OCI-LY3 (cell line): Measurements from ENCODE around the gene EMX1.

Source experiments
- H2AFZ ChIP-seq: fragments of 200-600, 300-600 bp; shearing (Covaris generic); 2 replicates; pipeline ENCODE4 v1.6.0; 2014; ENCODE audit warnings: antibody characterized with exemption, low read depth, low read length
- H3K27ac ChIP-seq: fragments of 200-600, 300-600 bp; sonication (generic); 2 replicates; pipeline ENCODE4 v1.5.1; 2014; ENCODE audit warnings: mild to moderate bottlenecking, low read length, moderate library complexity, mixed read lengths
- H3K27me3 ChIP-seq: fragments of 200-600, 300-600 bp; sonication (generic); 2 replicates; pipeline ENCODE4 v1.6.1; 2014; ENCODE audit warnings: low read depth, low read length, mixed read lengths
- H3K36me3 ChIP-seq: fragments of 200-600, 300-600 bp; sonication (generic); replicated peaks from 2 replicates; pipeline ENCODE3; 2014; ENCODE audit warnings: low read depth, low read length, mixed read lengths
- H3K4me1 ChIP-seq: fragments of 300-600, 200-600 bp; sonication (generic); 2 replicates; pipeline ENCODE4 v1.6.1; 2014; ENCODE audit warnings: low read length, mixed read lengths
- H3K4me2 ChIP-seq: fragments of 200-600, 300-600 bp; sonication (generic); 2 replicates; pipeline ENCODE4 v1.6.1; 2014; ENCODE audit warnings: low read length, mixed read lengths
- H3K4me3 ChIP-seq: fragments of 300-600, 200-600 bp; sonication (generic); 2 replicates; pipeline ENCODE4 v1.5.1; 2014; ENCODE audit warnings: antibody characterized with exemption, mild to moderate bottlenecking, low read length, moderate library complexity
- H3K79me2 ChIP-seq: fragments of 300-600, 200-600 bp; shearing (Covaris generic); 2 replicates; pipeline ENCODE4 v1.6.1; 2014; ENCODE audit warnings: mild to moderate bottlenecking, low read length, mixed read lengths
- H3K9ac ChIP-seq: fragments of 300-600, 200-600 bp; shearing (Covaris generic); 2 replicates; pipeline ENCODE4 v1.6.0; 2014; ENCODE audit warnings: mild to moderate bottlenecking, low read length, moderate library complexity
- H3K9me3 ChIP-seq: fragments of 200-600, 300-600 bp; shearing (Covaris generic); 2 replicates; pipeline ENCODE4 v1.6.1; 2014; ENCODE audit warnings: low read length, mixed read lengths; ENCODE audit not compliant: insufficient read depth
- H4K20me1 ChIP-seq: fragments of 200-600, 300-600 bp; sonication (generic); 2 replicates; pipeline ENCODE4 v1.6.1; 2016; ENCODE audit warnings: low read length, mixed read lengths; ENCODE audit not compliant: insufficient read depth
- EZH2phosphoT487 ChIP-seq: fragments of 200-600 bp; shearing (Covaris generic); IDR thresholded peaks from 2 replicates; pipeline ENCODE4 v1.6.1; 2018; ENCODE audit warnings: antibody characterized with exemption, mixed run types, low read depth
- TF ChIP-seq, protein P1 (sequence below): fragments of 200-600, 300-600 bp; sonication (generic); IDR thresholded peaks from 2 replicates; pipeline ENCODE4 v1.5.1; 2014; ENCODE audit warnings: antibody characterized with exemption, low read length, low read depth

EMX1 gene

DNA sequence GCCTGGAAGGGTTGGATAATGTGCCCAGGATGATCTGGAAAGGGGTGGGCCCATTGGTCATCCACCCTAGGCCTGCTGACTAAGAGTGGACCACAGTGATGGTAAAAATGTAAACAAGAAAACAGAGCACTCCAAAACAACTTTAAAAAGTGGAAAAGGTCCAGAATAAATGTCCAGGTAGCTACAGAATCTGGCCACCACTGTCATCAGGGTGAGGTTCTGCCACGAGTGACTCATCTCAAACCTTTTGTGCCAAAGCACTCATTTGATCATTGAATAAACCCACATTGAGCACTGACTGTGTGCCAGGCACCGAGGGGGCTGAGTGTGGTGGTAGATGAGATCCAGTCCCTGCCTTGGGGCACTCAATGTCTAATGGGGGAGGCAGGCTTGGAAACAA lies 64.9 kb downstream of the EMX1 start:
- Histone ChIP-seq H3K4me3 (no peak overlapping the region), H3K4me2 (no peak overlapping the region), H3K36me3 (no peaks in the 10 kb centered on the region), H3K27ac (no peak overlapping the region), H3K79me2 (no peaks in the 10 kb centered on the region), H3K27me3 (no peaks in the 10 kb centered on the region), H2AFZ (no peak overlapping the region), H3K9me3 (no peaks in the 10 kb centered on the region), H4K20me1 (no peaks in the 10 kb centered on the region), H3K9ac (no peak overlapping the region), H3K4me1 (peaks cover 13% of the 10 kb centered on the region)
- TF ChIP-seq, protein P1, sequence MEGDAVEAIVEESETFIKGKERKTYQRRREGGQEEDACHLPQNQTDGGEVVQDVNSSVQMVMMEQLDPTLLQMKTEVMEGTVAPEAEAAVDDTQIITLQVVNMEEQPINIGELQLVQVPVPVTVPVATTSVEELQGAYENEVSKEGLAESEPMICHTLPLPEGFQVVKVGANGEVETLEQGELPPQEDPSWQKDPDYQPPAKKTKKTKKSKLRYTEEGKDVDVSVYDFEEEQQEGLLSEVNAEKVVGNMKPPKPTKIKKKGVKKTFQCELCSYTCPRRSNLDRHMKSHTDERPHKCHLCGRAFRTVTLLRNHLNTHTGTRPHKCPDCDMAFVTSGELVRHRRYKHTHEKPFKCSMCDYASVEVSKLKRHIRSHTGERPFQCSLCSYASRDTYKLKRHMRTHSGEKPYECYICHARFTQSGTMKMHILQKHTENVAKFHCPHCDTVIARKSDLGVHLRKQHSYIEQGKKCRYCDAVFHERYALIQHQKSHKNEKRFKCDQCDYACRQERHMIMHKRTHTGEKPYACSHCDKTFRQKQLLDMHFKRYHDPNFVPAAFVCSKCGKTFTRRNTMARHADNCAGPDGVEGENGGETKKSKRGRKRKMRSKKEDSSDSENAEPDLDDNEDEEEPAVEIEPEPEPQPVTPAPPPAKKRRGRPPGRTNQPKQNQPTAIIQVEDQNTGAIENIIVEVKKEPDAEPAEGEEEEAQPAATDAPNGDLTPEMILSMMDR = no peak
- no peak for TF ChIP-seq EZH2phosphoT487

DNA sequence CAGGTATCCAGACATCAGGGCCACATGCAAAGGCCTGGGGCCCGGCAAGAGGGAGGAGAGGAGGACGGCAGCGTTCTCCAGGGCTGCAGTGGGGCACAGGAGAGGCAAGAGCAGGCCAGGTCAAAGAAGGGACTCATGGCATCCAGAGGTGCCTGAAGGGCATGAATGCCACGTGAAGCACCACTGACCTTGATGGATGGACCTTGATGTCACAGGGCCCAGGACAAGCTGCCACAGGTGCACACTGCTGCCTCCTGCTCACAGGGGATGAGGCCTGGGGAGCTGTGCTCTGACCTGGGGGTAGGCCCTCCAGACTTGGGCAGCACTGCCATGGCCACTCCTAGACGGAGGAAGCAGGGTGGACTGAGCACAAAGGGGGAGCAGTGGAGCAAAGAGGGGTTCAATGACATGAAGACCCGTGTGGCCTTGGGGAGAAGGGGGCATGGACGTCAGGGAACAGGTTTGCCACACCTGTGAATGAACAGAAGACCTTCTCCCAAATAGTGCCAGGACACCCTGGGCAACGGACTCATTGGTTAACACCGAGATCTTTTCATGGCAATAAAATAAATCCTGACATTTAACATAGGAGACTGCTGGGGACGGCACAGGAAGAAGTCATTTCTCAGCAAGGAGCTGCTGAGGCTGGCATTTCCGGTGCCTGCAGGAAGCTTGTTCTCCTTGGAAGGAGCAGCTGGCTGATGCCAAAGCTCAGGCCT lies 65.6 kb downstream of the EMX1 start:
- H3K27ac ChIP-seq = no peak overlapping the region
- no peak overlapping the region for H3K4me2 ChIP-seq
- H2AFZ ChIP-seq = no peak overlapping the region
- no peaks in the 10 kb centered on the region for H4K20me1 ChIP-seq
- no peaks in the 10 kb centered on the region for H3K9me3 ChIP-seq
- H3K9ac ChIP-seq = no peak overlapping the region
- H3K36me3 ChIP-seq = no peaks in the 10 kb centered on the region
- no peak overlapping the region for H3K4me3 ChIP-seq
- H3K27me3 ChIP-seq = no peaks in the 10 kb centered on the region
- TF ChIP-seq, protein P1 = no peak
- no peak for TF ChIP-seq EZH2phosphoT487
- H3K79me2 ChIP-seq = no peaks in the 10 kb centered on the region
- peaks cover 13% of the 10 kb centered on the region for H3K4me1 ChIP-seq

DNA sequence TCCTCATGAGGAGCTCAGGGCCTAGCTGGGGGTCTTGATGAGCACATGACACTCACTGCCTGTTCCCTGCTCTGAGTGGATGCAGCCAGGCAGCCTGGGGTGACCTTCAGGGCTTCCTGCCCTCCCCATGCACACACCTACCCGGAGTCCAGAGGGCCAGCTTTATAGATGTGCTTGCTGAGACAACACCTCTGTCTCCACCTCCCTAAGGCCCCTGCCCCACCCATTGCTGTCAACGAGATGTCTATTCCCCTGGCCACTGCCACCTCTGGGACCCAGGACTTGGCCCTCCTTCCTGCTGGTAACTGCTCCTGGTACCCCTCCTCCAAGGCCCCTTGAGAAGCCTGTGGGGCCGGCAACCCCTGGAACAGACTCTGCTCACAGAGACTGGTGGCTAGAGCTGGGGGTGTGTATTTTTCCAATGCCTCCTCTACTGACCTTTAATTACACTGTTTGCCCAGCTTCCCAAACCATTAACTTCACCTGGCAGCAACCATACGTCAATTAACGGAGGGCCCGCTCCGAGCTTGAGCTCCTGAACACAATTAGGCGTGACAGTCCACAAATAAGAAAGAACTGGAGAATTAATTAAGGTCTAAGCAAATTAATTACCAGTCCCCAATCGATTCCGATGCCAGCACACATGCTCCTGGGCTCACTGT lies 66.3 kb downstream of the EMX1 start:
- no peak overlapping the region for H3K27ac ChIP-seq
- no peak overlapping the region for H3K4me2 ChIP-seq
- H3K27me3 ChIP-seq = no peaks in the 10 kb centered on the region
- no peak overlapping the region for H2AFZ ChIP-seq
- H3K9ac ChIP-seq = no peak overlapping the region
- peaks cover 13% of the 10 kb centered on the region for H3K4me1 ChIP-seq
- H3K4me3 ChIP-seq = no peak overlapping the region
- TF ChIP-seq, protein P1 = no peak
- TF ChIP-seq EZH2phosphoT487 = no peak
- no peaks in the 10 kb centered on the region for H4K20me1 ChIP-seq
- H3K36me3 ChIP-seq = no peaks in the 10 kb centered on the region
- no peaks in the 10 kb centered on the region for H3K79me2 ChIP-seq
- no peaks in the 10 kb centered on the region for H3K9me3 ChIP-seq

DNA sequence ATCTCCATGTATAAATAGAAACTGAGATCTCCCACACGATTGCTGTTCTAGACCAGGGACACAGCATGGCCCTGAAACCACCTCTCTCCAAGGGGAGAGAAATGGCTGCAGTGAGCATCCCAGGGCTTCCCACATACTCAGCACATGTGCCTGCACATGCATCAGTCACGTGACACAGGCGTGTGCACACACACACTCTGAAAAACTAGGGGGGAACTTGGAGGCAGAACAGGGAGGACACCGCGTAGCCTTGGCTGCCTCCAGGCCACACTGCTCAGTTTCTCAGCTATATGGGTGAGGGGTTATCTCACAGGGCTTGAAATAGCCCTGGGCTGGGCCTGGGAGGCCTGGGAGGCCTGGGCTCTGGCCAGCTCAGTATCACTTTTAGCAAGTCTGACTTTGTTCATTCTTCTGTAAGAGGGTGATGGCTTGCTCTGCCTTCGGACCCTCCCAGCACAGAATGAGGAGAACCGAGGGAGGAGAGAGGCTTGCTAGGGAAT lies 66.9 kb downstream of the EMX1 start:
- H2AFZ ChIP-seq = no peak overlapping the region
- H3K4me1 ChIP-seq = peaks cover 13% of the 10 kb centered on the region

More for the DNA sequence above, 66.9 kb downstream of the EMX1 start:
- TF ChIP-seq EZH2phosphoT487 = no peak
- TF ChIP-seq, protein P1 = no peak
- H4K20me1 ChIP-seq = no peaks in the 10 kb centered on the region
- H3K27me3 ChIP-seq = no peaks in the 10 kb centered on the region
- no peak overlapping the region for H3K4me2 ChIP-seq
- H3K27ac ChIP-seq = no peak overlapping the region
- H3K4me3 ChIP-seq = no peak overlapping the region
- H3K79me2 ChIP-seq = no peaks in the 10 kb centered on the region
- no peak overlapping the region for H3K9ac ChIP-seq
- H3K9me3 ChIP-seq = no peaks in the 10 kb centered on the region
- no peaks in the 10 kb centered on the region for H3K36me3 ChIP-seq
